Endothelial cell of umbilical vein (primary cell): Measurements from ENCODE around the gene LRRC72. TPM values are rescaled to one million over a fixed set of nuclear protein-coding genes. Genes with fewer than 3 reads are reported as not detected.

Experiments used
- BruUV-seq: library from RNA; stranded (reverse); fragments of 400-500 nt; replicated peaks from 2 replicates; lab custom pipeline; 2021; lab: Mats Ljungman, UMichigan
- CTCF ChIA-PET: fragments of 300-600, 350-600 bp; sonication (Branson Sonifier 250); formaldehyde crosslinking; loops from one replicate; lab custom pipeline; 2021; ENCODE audit warnings: antibody characterized with exemption, inconsistent platforms; lab: Charles Lee
- POLR2A ChIA-PET: fragments of 300-600, 350-600 bp; sonication (Branson Sonifier 250); formaldehyde crosslinking; loops from one replicate; lab custom pipeline; 2021; ENCODE audit warnings: antibody characterized with exemption, inconsistent platforms; lab: Charles Lee
- DNase-seq: peaks from one replicate; pipeline ENCODE4 v3.0.0-alpha.2; 2011; ENCODE audit warnings: low read depth, low spot score
- FAIRE-seq: peaks from 2 replicates; lab custom pipeline; 2011; peaks lifted over from hg19 to GRCh38; lab: Jason Lieb, UNC
- H2AFZ ChIP-seq: 2 replicates; pipeline ENCODE4 v1.6.0; 2012; ENCODE audit warnings: low read depth, low read length, control low read depth, inconsistent platforms
- H3K27ac ChIP-seq: 2 replicates; pipeline ENCODE4 v1.5.1; 2011; ENCODE audit warnings: low read depth, mild to moderate bottlenecking, control low read depth, low read length, moderate library complexity; ENCODE audit not compliant: insufficient read depth
- H3K27me3 ChIP-seq, 2 experiments: 2 replicates each; pipeline versions ENCODE4 v1.6.0 to v1.6.1; 2011; ENCODE audit warnings: low read length in 2 of 2, mixed read lengths in 1 of 2; ENCODE audit not compliant: control insufficient read depth in 2 of 2, insufficient read depth in 2 of 2
- H3K36me3 ChIP-seq, 2 experiments: 2 replicates in 1 of 2; 3 replicates in 1 of 2; pipeline ENCODE4 v1.5.1; 2011; ENCODE audit warnings: low read length in 2 of 2, mild to moderate bottlenecking in 1 of 2, moderate library complexity in 1 of 2; ENCODE audit not compliant: control insufficient read depth in 2 of 2, insufficient read depth in 2 of 2; ENCODE audit errors: extremely low read depth in 1 of 2
- H3K4me1 ChIP-seq: 3 replicates; pipeline ENCODE4 v1.5.1; 2011; ENCODE audit warnings: mild to moderate bottlenecking, low read length; ENCODE audit not compliant: control insufficient read depth, insufficient read depth; ENCODE audit errors: extremely low read depth
- H3K4me2 ChIP-seq: 2 replicates; pipeline ENCODE4 v1.6.1; 2011; ENCODE audit warnings: low read length, control low read depth, mixed read lengths; ENCODE audit not compliant: insufficient read depth
- H3K4me3 ChIP-seq, 3 experiments: fragments of 200-600 bp in 1 of 3; sonication (generic), shearing (Covaris generic) in 1 of 3; replicated peaks in 1 of 3; 2 replicates each; pipeline ENCODE4 v1.5.1; 2011 to 2016; ENCODE audit warnings: control low read depth in 3 of 3, low read length in 3 of 3, mild to moderate bottlenecking in 2 of 3, inconsistent platforms in 1 of 3, low read depth in 1 of 3, moderate library complexity in 1 of 3; ENCODE audit not compliant: insufficient read depth in 1 of 3
- H3K79me2 ChIP-seq: 2 replicates; pipeline ENCODE4 v1.6.0; 2012; ENCODE audit warnings: low read length, inconsistent platforms; ENCODE audit not compliant: control insufficient read depth, insufficient read depth
- H3K9ac ChIP-seq: replicated peaks from 2 replicates; pipeline ENCODE3; 2011; ENCODE audit warnings: low read length, control low read depth; ENCODE audit not compliant: insufficient read depth; ENCODE audit errors: extremely low read depth
- H3K9me1 ChIP-seq: replicated peaks from 3 replicates; pipeline ENCODE4 v1.6.0; 2011; ENCODE audit warnings: mild to moderate bottlenecking, low read length; ENCODE audit not compliant: control insufficient read depth, insufficient read depth; ENCODE audit errors: extremely low read depth
- H3K9me3 ChIP-seq: replicated peaks from 2 replicates; pipeline ENCODE4 v1.5.1; 2012; ENCODE audit warnings: low read length, inconsistent platforms; ENCODE audit not compliant: control insufficient read depth, insufficient read depth
- H4K20me1 ChIP-seq: replicated peaks from 2 replicates; pipeline ENCODE3; 2011; ENCODE audit warnings: mild to moderate bottlenecking, low read length; ENCODE audit not compliant: control insufficient read depth, insufficient read depth; ENCODE audit errors: extremely low read depth
- CTCF ChIP-seq, 2 donors: IDR thresholded peaks; 1 replicate in 1 of 2; 2 replicates in 1 of 2; pipeline ENCODE4 v1.5.1; 2011; ENCODE audit warnings: low read length in 2 of 2, mild to moderate bottlenecking in 2 of 2, moderate library complexity in 2 of 2, control low read depth in 1 of 2, inconsistent platforms in 1 of 2, low read depth in 1 of 2; ENCODE audit not compliant: insufficient read depth in 1 of 2; ENCODE audit errors: extremely low read depth in 1 of 2
- EZH2 ChIP-seq: IDR thresholded peaks from 2 replicates; pipeline ENCODE4 v1.6.1; 2012; ENCODE audit warnings: borderline replicate concordance, low read depth, mild to moderate bottlenecking, moderate library complexity, low read length, inconsistent platforms; ENCODE audit not compliant: severe bottlenecking
- FOS ChIP-seq: IDR thresholded peaks from 2 replicates; pipeline ENCODE4 v1.6.1; 2011; ENCODE audit warnings: mild to moderate bottlenecking, low read length, moderate library complexity, borderline replicate concordance; ENCODE audit not compliant: insufficient read depth
- GATA2 ChIP-seq: IDR thresholded peaks from 2 replicates; pipeline ENCODE4 v1.7.0; 2011; ENCODE audit warnings: low read depth, mild to moderate bottlenecking, moderate library complexity, mixed read lengths, low read length; ENCODE audit not compliant: insufficient read length, insufficient read depth
- JUN ChIP-seq: IDR thresholded peaks from 2 replicates; pipeline ENCODE4 v1.6.1; 2011; ENCODE audit warnings: borderline replicate concordance, low read depth; ENCODE audit not compliant: insufficient read length, insufficient read depth
- MAX ChIP-seq: IDR thresholded peaks from 2 replicates; pipeline ENCODE4 v1.6.1; 2011; ENCODE audit not compliant: insufficient read depth, insufficient read length
- MYC ChIP-seq: IDR thresholded peaks from one replicate; pipeline ENCODE4 v1.6.1; 2011; ENCODE audit warnings: mild to moderate bottlenecking, low read depth, low read length
- POLR2A ChIP-seq: IDR thresholded peaks from 2 replicates; pipeline ENCODE4 v1.6.1; 2012; ENCODE audit warnings: low read depth, mild to moderate bottlenecking, control low read depth, low read length
- POLR2AphosphoS5 ChIP-seq: IDR thresholded peaks from 2 replicates; pipeline ENCODE4 v1.6.1; 2012; ENCODE audit warnings: low read depth, mild to moderate bottlenecking, control low read depth, low read length, moderate library complexity; ENCODE audit not compliant: insufficient read depth
- dilution Hi-C: fragments of 300-500 bp; cut with MboI; formaldehyde crosslinking; loops from one replicate; pipeline ENCODE4 v1.15.0; 2019; ENCODE audit warnings: low sequenced_read_pairs; ENCODE audit not compliant: extremely low pct_ligation_motif_present
- intact Hi-C: fragments of 100-400 bp; cut with micrococcal nuclease; formaldehyde crosslinking; loops from one replicate; pipeline ENCODE4 v1.10.0; 2022
- polyA plus RNA-seq, 4 experiments: library from polyadenylated mRNA; depleted of rRNA in 3 of 4; stranded (reverse) in 3 of 4; unstranded in 1 of 4; fragments of >200 nt; gene quantifications; 2 replicates each; pipeline versions ENCODE4 v1.2.1 to v1.2.3, GENCODE V29; 2011 to 2012; ENCODE audit warnings: missing spikeins in 1 of 4
- total RNA-seq: library from RNA; stranded (reverse); gene quantifications from 2 replicates; pipeline ENCODE4 v1.2.3, GENCODE V29; 2021

Gene LRRC72
- total and polyA plus RNA-seq, 2 donors (not counting 3 experiments of a cell fraction or from before 2014, with no cell fraction given) = not detected

GRCh38 chr7:16626388-16626787 is 99.8 kb downstream of the LRRC72 start:
- ChIA-PET CTCF (no interaction called here), POLR2A (no interaction called here)
- no peak overlapping the region for H3K9ac ChIP-seq
- H3K9me1 ChIP-seq = no peaks in the 10 kb centered on the region
- H3K27me3 ChIP-seq = no peaks in the 10 kb centered on the region
- no peak overlapping the region for H3K4me2 ChIP-seq
- TF ChIP-seq JUN = no peak
- no peak for TF ChIP-seq FOS
- TF ChIP-seq MAX = no peak
- no peak for TF ChIP-seq EZH2
- no peak for TF ChIP-seq CTCF (IDR thresholded peaks at IDR 0.05; ENCODE audit: extremely low read depth in 1 of 2, insufficient read depth in 1 of 2, low read depth in 1 of 2, low read length in 2 of 2)
- no peak for TF ChIP-seq POLR2A
- no peak for TF ChIP-seq MYC
- no peak for TF ChIP-seq POLR2AphosphoS5
- TF ChIP-seq GATA2 = no peak
- no TSS peak for BruUV-seq
- intact Hi-C loops = no loop called here
- H4K20me1 ChIP-seq = no peaks in the 10 kb centered on the region
- no peaks in the 10 kb centered on the region for H3K4me1 ChIP-seq
- H3K9me3 ChIP-seq = no peaks in the 10 kb centered on the region
- no peaks in the 10 kb centered on the region for H3K79me2 ChIP-seq
- dilution Hi-C loops = no loop called here
- H2AFZ ChIP-seq = no peak overlapping the region
- no peak for FAIRE-seq
- no peak overlapping the region for H3K27ac ChIP-seq
- DNase-seq = no peak
- no peak overlapping the region for H3K4me3 ChIP-seq
- peaks cover 0 to 6% of the 10 kb centered on the region in 2 experiments for H3K36me3 ChIP-seq
